Osteocyte (in vitro differentiated cells): ENCODE measurements around the gene HNRNPD. TPM values are rescaled to one million over a fixed set of nuclear protein-coding genes. Genes with fewer than 3 reads are reported as not detected.
"Not testable (repeated sequence)": the region's sequence is repeated elsewhere in the genome, so short reads cannot be mapped to it uniquely, and the experiment has no call there.

ENCODE experiments used
- DNase-seq: peaks from one replicate; pipeline ENCODE4 v3.0.0; 2021; ENCODE audit warnings: mixed read lengths; ENCODE audit not compliant: unreplicated experiment; ENCODE audit errors: extremely low spot score
- H3K27ac Mint-ChIP-seq: one replicate; pipeline ENCODE4 v1.8.0; 2021; ENCODE audit warnings: mild to moderate bottlenecking, mixed read lengths; ENCODE audit not compliant: unreplicated experiment
- H3K27me3 Mint-ChIP-seq: one replicate; pipeline ENCODE4 v1.8.0; 2021; ENCODE audit warnings: mixed read lengths; ENCODE audit not compliant: unreplicated experiment
- H3K36me3 Mint-ChIP-seq: one replicate; pipeline ENCODE4 v1.8.0; 2021; ENCODE audit warnings: mixed read lengths; ENCODE audit not compliant: unreplicated experiment
- H3K4me1 Mint-ChIP-seq: one replicate; pipeline ENCODE4 v1.8.0; 2021; ENCODE audit warnings: mixed read lengths; ENCODE audit not compliant: unreplicated experiment
- H3K4me3 Mint-ChIP-seq: one replicate; pipeline ENCODE4 v1.8.0; 2021; ENCODE audit warnings: mild to moderate bottlenecking, moderate library complexity, mixed read lengths; ENCODE audit not compliant: unreplicated experiment
- H3K9me3 Mint-ChIP-seq: one replicate; pipeline ENCODE4 v1.8.0; 2021; ENCODE audit warnings: mixed read lengths; ENCODE audit not compliant: unreplicated experiment
- total RNA-seq: library from RNA; stranded (reverse); gene quantifications from 2 replicates; pipeline ENCODE4 v1.2.1, GENCODE V29; 2021
- TF ChIP-seq, protein P1 (sequence below): fragments of 200-600 bp; sonication (generic); IDR thresholded peaks from 2 replicates; pipeline ENCODE4 v1.5.0; 2021; ENCODE audit warnings: antibody characterized with exemption, mild to moderate bottlenecking, moderate library complexity

The HNRNPD gene
- total RNA-seq, 1 donor from 2014 or later = 197 TPM

DNA sequence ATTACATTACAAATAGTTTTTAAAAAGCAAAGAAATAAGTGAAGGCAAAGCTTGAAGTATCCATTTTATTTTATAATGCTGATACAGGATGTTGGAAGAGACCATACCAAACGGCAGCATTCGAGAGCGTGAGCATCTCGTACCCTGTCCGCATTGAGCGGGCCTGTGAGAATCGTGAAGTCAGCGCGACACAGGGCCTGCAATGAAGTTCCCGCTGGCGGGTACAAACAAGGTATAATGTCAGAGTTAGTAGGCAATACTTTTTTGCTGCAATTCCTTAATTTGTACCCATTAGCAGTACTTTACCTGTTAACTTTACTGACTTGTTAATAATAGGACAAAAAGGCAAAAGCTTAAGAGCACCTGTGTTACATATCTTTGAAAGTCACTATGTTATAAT lies 19.0 kb downstream of the HNRNPD start:
- H3K4me3 Mint-ChIP-seq = no peak overlapping the region
- H3K27me3 Mint-ChIP-seq = no peaks in the 10 kb centered on the region
- no peak overlapping the region for H3K27ac Mint-ChIP-seq
- peaks cover 62% of the 10 kb centered on the region for H3K36me3 Mint-ChIP-seq
- TF ChIP-seq, protein P1, sequence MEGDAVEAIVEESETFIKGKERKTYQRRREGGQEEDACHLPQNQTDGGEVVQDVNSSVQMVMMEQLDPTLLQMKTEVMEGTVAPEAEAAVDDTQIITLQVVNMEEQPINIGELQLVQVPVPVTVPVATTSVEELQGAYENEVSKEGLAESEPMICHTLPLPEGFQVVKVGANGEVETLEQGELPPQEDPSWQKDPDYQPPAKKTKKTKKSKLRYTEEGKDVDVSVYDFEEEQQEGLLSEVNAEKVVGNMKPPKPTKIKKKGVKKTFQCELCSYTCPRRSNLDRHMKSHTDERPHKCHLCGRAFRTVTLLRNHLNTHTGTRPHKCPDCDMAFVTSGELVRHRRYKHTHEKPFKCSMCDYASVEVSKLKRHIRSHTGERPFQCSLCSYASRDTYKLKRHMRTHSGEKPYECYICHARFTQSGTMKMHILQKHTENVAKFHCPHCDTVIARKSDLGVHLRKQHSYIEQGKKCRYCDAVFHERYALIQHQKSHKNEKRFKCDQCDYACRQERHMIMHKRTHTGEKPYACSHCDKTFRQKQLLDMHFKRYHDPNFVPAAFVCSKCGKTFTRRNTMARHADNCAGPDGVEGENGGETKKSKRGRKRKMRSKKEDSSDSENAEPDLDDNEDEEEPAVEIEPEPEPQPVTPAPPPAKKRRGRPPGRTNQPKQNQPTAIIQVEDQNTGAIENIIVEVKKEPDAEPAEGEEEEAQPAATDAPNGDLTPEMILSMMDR = no peak
- H3K4me1 Mint-ChIP-seq = peaks cover 18% of the 10 kb centered on the region
- DNase-seq = no peak
- no peaks in the 10 kb centered on the region for H3K9me3 Mint-ChIP-seq

DNA sequence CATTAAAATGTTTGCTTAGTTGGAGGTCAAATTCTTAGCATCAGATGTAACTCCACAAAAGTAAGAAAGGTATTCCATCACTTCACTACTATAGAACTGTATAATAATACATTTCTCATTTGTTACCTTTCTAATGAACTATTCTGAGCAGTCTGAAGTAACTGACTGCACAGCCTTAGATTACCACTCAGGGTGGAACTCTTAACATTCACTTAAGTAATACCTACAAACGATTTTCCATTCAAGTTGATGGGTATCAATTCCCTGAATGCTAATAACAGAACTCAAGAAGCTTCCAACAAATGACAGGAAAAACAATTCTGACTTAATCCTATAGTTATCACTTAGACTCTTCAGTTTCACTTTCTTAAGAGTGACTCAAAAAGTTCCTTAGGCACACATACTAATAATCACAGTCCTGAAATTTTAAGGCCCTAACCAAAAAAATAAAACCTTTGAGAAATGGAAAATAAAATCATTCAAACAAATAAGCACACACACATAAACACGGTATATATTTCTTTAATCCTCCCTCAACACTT lies 20.9 kb downstream of the HNRNPD start:
- Mint-ChIP-seq H3K27ac (peak overlapping the region; percentile 79), H3K36me3 (peaks cover 65% of the 10 kb centered on the region), H3K4me3 (no peak overlapping the region), H3K27me3 (no peaks in the 10 kb centered on the region), H3K9me3 (no peaks in the 10 kb centered on the region), H3K4me1 (peaks cover 13% of the 10 kb centered on the region)
- TF ChIP-seq, protein P1 = no peak
- no peak for DNase-seq

DNA sequence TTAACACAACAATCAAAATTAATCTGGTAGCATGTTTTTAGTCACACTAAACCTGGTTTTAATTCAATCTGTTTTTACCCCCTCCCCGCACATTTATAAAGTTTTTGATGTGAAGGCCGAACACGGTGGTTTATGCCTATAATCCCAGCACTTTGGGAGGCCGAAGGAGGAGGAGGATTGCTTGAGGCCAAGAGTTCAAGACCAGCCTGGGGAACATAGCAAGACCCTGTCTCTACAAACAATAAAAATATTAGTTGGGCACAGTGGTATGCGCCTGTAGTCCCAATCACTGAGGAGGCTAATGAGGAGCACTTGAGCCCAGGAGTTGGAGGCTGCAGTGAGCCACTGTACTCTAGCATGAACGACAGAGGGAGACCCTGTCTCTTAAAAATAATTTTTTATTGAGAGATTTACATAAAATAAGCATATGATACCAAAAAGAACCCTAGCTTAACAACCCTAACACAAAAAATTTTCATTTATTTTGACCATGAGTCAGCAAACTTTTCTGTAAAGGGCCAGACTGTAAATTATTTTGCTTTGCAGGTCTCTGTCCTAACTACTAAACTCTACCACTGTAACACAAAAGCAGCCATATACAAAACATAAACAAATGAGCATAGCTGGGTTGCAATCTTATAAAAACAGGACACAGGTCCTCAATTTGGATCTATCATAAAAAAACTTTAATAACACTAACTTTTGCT lies 21.5 kb downstream of the HNRNPD start:
- Mint-ChIP-seq H3K9me3 (no peaks in the 10 kb centered on the region), H3K27me3 (no peaks in the 10 kb centered on the region), H3K4me1 (peaks cover 13% of the 10 kb centered on the region), H3K27ac (peak overlapping the region; percentile 79), H3K4me3 (no peak overlapping the region), H3K36me3 (peaks cover 62% of the 10 kb centered on the region)
- TF ChIP-seq, protein P1 = no peak
- no peak for DNase-seq

DNA sequence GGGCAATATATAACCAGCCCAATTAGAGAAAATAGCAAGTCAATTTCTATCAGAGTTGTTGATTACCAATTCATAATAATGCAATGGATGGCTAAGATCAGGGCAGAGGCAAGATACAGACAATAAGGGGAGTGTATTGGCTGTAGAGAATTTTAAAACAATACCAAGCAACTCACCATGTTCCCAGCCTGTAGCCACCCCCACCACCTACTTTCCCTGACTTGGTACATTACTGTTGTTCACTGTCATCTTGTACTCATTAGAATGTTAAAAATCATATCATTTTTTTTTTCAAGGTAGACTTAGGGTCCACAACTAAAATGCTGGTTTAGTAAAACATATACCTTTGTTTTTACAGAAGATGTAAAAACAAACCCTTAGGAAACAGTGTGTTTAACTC lies 27.7 kb downstream of the HNRNPD start:
- no peak for DNase-seq
- Mint-ChIP-seq H3K9me3 (no peaks in the 10 kb centered on the region), H3K27me3 (no peaks in the 10 kb centered on the region), H3K27ac (no peak overlapping the region), H3K4me3 (no peak overlapping the region), H3K36me3 (peaks cover 25% of the 10 kb centered on the region), H3K4me1 (no peaks in the 10 kb centered on the region)
- TF ChIP-seq, protein P1 = no peak

DNA sequence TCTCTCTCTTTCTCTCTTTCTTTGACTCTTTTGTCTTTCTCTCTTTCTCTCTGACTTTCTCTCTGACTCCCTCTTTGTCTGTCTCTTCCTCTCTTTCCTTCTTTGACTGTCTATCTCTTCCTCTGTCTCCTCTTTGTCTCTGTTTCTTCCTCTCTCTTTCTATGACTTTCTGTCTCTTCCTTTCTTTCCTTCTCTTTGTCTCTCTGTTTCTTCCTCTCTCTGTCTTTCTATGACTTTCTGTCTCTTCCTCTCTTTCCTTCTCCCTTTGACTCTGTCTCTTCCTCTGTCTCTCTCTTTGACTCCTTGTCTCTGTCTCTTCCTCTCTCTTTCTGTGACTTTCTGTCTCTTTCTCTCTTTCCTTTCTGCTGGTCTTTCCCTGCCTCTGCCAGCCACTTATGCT lies 38.7 kb downstream of the HNRNPD start:
- H3K27me3 Mint-ChIP-seq = no peaks in the 10 kb centered on the region
- peaks cover 2% of the 10 kb centered on the region for H3K36me3 Mint-ChIP-seq
- H3K9me3 Mint-ChIP-seq = peaks cover 10% of the 10 kb centered on the region
- TF ChIP-seq, protein P1 = no peak
- H3K4me3 Mint-ChIP-seq = no peak overlapping the region
- no peaks in the 10 kb centered on the region for H3K4me1 Mint-ChIP-seq
- no peak overlapping the region for H3K27ac Mint-ChIP-seq
- no peak for DNase-seq

DNA sequence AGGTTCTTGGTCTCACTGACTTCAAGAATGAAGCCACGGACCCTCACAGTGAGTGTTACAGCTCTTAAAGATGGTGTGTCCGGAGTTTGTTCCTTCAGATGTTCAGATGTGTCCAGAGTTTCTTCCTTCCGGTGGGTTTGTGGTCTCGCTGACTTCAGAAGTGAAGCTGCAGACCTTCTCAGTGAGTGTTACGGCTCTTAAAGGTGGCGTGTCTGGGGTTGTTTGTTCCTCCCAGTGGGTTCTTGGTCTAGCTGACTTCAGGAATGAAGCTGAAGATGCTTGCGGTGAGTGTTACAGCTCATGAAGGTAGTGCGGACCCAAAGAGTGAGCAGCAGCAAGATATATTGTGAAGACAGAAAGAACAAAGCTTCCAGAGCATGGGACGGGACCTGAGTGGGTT lies 40.1 kb downstream of the HNRNPD start:
- H3K27me3 Mint-ChIP-seq, H3K4me3 Mint-ChIP-seq, DNase-seq, H3K36me3 Mint-ChIP-seq, H3K27ac Mint-ChIP-seq, H3K4me1 Mint-ChIP-seq: not testable (repeated sequence)
- peaks cover 16% of the 10 kb centered on the region for H3K9me3 Mint-ChIP-seq
